GM19023 (cell line): ENCODE data around the gene AMBN.

ENCODE experiments used
- ATAC-seq: cut with Tn5 transposase; IDR thresholded peaks from one replicate; pipeline ENCODE4 v1.9.1; 2021; ENCODE audit warnings: mild to moderate bottlenecking, moderate library complexity; ENCODE audit not compliant: unreplicated experiment

Gene AMBN, protein sequence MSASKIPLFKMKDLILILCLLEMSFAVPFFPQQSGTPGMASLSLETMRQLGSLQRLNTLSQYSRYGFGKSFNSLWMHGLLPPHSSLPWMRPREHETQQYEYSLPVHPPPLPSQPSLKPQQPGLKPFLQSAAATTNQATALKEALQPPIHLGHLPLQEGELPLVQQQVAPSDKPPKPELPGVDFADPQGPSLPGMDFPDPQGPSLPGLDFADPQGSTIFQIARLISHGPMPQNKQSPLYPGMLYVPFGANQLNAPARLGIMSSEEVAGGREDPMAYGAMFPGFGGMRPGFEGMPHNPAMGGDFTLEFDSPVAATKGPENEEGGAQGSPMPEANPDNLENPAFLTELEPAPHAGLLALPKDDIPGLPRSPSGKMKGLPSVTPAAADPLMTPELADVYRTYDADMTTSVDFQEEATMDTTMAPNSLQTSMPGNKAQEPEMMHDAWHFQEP

DNA sequence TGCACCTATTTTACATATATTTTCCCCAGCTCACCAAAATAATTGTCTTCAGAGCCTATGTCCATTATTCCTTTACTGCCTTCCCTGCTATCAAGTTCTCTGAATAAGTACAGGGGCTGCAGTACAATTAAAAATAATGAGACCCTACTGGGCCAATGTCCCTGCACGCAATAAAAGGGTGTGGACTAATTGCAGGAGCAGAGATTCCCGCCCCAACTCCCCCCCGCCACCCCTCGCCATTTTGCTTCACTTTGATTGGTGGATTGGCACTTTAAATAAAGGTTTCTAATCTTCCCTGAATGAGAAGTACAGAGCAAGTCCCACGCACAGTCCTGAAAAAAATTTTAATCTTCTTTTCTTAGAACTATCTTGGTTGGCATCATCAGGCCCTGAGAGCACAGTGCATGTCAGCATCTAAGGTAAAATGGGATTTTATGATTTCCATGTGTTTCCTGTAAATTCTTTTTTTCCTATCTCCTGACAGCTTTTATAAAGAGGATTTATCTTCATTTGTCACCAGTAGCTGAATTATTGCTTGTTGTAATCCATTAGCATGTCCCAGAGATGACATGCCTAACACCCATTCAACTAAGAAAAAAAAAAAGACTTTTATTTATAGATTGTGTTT, at the start of gene AMBN:
Gene AMBN, plus strand, starts transcription at position 302 of the 628 bp plus-strand sequence. Its CDS starts 103 bp downstream, at position 405.
- no peak for ATAC-seq

DNA sequence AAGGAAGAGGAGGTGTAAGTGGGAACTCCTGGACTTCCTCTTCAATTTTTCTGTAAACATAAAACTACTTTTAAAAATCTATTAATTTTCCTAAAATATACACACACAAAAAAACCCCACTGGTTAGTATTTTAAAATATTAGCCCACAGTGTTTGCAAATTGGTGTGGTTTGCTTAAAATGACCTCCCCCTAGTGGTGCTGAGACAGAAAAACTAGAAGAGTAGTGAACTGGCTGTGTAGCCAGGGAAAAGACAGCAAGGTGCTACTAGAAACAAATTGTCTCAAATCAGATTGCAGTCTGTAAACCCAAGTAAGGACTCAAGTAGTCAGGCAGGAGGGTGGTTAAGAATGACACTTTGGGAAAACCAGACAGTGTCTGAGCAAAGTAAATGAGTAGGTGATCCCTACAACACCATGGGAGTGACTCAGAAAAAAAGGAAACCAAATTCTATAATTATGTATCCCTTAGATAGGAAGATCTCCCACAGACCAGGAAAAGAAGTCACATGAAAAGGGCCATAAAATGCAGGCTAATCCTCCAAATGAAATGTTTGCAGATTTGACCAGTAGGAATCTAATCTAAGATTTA, 47.7 kb upstream of the AMBN start:
- peak; percentile 72 for ATAC-seq

DNA sequence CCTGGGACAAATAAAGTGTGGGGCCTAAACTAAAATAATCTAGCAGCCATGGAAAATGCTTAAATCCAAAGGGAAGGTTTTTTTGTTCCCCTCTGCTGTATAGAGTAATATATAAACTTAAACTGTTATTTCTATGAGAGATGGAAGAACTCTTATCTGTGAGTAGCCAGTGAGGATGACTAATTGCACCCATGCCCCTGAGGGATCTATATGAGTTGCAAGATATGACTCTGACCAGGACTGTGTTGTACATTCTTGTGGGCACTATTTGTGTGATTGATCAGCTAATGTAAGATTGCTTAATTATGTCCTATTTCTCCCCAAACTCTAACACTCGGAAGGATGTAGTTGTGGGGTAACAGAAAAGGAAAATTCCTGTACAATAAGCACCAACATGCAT, 35.2 kb upstream of the AMBN start:
- ATAC-seq = no peak

DNA sequence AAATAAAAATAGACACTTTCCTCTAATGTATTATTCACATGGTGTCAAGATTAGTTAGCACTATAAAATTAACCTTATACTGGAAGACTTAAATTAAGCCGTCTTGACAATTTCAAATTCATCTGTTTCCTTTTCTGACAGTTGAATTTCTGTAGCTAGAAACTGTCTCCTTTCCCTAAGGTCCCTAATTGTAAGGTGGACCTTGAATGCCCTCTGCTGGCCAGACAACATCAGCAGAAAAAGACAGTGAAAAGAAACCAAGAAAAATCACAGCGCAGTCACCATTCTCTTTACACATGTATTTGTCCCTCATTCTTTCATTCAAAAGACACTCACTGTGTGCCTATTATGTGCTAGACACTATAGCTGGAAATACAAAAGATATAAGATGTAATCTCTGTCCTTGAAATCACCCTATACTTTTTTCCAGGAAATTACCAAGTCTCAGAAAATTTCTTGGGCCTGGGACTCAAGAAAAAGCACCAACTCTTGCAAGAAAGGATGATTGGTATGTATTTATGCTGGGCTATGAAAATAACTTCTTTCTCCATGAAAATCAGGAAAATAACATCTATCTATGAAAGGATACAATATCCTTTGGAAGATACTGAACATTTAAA, 32.7 kb upstream of the AMBN start:
- peak; percentile 55 for ATAC-seq

DNA sequence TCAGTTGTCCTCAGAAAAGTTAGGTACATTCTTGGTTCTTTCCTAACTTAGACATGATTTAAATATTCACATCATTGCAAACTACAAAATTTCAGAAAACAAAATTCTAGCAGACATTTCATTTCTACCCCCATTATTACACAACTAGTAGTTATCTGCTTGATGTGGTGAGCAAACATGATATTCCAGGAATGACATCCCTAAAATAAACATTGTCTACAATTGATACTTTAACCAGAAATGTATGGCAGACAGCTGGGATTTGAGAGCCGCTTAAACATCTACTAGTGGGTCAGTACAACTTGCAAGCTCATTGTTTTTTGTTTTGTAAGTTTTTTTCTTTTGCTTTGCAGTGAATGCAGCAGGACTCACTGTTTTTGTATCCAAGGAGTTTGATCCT, 32.1 kb upstream of the AMBN start:
- ATAC-seq = no peak

DNA sequence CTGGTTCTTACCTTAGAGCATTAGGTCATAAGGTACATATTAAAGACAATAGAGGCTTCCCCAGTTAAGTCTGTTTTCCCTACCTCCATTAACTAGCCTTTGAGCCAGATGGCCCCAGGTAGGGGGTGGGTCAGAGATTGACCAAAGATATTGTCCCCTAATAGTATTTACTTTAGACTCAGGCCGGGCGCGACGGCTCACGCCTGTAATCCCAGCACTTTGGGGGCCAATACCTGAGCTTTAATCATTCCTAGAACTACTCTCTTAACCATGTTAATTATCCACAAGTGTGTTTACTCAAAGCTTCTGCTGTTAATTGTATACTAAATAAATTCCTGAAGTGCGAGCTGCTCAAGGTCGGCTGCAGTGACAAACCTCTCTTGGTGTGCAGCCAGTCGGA, 28.0 kb upstream of the AMBN start:
- no peak for ATAC-seq

DNA sequence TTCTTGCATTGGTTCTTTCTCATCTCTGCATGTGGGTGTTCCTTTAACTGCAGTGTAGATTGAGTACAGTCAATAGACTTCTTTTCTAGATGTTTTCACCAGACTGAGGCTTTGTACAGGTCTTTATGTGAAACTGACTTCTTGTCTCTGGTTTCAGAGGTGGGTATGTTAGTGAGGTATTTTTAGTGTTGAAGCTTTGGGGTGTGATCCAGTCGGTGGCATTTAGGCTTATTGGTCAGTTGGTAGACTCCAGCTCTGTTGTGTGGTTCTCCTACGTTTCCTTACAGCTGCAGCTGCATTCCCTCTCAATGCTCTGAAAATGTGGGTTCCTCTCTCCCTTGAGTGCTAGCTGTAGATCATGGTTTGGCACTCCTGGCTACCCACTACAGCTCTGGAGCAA, 21.3 kb upstream of the AMBN start:
- ATAC-seq = no peak

DNA sequence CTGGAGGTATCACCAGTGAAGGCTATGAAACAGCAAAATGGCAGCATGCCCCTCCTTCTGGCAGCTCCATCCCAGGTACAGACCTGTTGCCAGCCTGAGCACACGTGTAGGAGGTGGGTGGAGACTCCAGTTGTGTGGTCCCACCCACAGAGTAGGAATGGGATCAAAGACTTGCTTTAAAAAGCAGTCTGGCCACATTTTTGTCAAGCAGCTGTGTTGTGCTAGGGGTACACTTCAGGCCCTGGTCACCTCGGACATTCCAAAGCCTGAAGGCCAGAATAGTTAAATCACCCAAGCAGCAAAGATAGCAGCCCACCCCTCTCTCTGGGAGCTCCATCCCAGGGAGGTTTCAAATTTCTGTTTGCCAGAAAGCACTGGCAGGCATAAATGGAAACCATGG, 20.3 kb upstream of the AMBN start:
- no peak for ATAC-seq

DNA sequence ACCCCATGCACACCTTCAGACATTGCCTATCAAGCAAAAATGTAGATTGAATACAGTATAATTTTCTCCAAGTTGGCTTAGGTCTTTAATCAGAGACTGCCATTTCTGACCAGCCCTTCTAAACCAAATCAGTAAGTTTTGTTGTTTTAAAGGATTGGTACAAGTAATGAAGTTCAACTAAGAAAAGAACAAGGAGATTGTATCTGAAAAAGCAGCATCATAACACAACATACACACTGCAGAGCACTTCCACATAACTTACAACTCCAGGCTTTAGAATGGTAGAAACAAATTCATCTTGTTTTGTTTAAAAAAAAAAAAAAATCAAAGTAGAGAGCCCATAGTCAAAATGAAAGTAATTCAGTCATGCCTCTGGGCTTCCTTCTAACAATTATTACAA, 16.1 kb upstream of the AMBN start:
- no peak for ATAC-seq

DNA sequence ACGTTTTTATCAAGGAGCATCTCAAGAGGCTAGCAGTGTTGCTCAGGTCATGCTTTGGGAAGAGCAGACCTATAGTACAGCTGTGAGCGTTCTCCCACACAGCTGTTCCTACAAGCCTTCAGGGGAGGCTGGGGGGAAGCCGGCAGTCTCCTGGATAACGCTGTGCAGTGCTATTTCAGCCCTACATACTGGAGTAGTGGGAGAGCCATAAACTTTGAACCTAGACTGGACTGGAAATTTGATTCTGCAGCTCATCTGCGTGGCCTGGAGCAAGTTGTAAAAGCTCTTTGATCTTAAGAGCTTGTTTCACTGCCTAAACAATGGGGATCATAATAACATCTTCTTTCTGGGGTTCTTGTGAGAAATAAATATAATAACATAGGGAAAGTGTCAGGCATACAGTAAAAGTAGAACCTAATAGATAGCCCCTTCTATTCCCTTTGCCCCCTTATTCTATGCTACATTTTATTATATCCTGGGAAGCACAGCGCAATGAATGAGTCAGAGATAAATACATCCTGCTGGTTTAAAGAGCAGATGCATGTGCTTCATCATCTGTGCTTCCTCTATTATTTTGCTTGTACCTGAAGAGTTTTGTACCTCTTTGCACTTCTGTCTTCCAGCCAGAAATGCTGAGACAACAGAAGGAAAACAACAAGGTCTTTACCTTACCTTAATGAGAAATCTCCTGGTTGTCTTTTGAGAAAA, 14.7 kb upstream of the AMBN start:
- ATAC-seq = no peak

DNA sequence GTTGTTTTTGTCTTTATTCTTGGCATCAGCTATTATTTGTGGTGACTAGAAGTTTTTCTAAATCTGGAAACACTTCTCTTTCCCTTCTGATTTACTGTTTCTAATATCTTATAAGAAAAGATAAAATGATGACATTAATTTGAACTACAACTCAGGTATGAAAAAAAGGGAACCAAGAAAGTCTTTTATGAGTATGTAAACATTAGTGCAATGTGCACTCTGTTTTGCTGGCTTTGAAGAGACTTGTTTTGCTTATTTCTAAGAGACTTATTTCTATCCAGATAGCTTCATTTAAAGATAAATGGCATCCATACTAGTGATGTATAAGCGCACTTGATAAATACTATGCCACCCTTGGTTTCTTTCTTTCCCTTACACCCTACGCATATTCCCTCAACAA, 10.1 kb upstream of the AMBN start:
- ATAC-seq = no peak

DNA sequence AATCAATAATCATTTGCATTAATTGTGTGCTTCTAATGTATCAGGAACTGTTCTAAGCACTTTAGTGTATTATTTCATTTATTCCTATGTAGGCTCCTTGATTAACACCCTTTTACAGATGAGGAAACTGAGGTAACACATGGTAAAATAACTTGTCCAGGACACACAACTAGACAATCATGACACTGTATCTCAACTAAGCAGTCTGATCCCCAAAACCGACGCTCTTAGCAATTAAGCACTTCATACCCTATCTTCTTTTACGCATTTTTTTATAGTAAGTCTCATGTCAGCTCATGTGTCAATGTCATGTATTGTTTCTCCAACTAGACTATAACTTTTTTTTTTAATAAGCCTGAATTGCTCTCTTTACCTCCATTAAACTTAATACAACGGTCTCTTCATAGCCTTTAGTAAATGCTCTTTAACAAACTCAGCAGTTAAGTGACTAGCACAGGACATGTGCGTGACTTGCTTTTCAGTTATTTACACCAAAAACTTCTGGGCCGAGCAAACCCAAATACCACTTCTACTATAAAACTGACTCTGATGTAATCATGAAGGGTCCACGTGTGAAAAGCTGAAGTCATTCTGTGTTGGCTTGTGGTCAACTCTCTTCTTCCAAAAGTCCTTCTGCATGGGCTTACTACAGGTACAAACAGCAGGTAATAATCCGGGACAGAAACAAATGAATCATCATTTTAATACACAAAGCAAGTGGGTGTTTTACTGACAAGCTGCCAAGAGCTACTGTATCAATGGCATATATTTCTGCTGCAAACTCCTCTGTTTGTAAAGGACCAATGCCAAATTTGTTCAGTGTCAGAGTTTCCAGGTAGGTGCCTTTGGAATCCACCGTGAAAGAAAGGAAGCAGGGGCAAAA, 7.9 kb upstream of the AMBN start:
- no peak for ATAC-seq

DNA sequence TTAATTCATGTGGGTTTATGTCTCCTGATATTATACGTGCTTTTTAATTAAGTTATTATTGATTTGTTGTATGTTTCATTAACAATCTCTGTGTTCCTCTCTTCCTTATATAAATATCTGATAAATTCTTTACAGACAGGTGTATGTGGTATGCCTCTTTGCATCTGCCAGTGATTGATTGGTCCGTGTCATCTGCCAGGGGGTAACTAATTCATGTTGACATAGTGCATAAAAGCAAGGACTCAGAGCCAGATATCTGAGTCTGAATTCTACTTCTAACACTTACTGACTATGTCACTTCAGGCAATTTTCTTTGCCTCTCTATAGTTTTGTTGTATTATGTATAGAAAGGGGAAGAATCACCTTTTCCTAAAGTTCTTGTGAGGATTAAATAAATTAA, 5.2 kb upstream of the AMBN start:
- ATAC-seq = no peak

DNA sequence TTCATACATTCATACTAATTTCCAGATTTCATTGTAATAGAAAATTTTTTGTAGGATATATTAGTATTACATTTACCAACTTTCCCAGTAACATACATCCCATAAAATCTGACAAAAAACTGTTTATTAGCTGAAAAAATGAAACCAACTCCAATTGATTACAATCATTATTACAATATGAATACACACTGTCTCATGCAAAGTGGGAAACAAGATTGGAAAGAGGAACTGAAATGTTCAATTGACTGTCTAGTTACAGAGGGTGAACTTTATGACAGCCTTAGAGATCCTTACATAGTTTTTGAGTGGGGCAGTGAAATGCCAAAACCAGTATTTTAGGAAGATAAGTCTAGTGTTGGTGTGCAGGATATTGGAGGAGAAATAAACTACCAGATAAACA, 2.3 kb upstream of the AMBN start:
- peak; percentile 89 for ATAC-seq

DNA sequence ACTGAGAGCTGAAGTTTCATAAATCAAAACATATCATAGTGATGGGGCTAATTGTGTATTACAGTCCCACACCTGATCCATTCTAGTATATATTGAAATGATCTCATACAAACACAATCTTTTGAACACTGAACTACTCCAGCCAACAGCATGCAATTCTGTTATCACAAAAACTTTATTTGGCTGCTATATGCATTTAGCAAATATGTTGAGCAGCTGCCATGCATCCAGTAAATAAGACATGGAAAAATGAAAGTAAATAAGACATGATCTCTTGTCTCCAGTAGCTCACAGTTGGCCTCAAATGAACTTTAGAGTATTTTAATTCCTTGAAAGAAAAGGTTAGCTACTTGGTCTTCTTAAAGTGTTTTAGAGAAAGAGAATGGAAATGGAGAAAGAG, 2.1 kb downstream of the AMBN start:
- no peak for ATAC-seq

DNA sequence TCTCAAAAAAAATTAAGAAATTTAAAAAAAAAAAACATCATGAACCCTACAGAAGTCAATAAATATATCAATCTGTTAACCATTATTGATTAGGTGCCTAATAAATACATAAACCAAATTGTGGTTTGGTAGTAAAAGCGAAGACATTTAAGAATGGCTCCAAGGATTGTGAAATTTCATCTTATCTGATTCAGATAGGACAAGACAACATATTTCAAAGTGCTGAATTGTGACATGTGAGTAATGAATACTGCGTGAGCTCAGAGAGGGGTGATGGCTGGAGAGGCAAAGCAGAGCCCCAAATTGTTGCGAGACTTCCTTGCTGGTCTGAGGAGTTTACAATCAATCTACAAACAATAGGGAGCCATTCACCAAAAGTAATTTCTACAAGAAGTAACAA, 8.2 kb downstream of the AMBN start:
- ATAC-seq = no peak

DNA sequence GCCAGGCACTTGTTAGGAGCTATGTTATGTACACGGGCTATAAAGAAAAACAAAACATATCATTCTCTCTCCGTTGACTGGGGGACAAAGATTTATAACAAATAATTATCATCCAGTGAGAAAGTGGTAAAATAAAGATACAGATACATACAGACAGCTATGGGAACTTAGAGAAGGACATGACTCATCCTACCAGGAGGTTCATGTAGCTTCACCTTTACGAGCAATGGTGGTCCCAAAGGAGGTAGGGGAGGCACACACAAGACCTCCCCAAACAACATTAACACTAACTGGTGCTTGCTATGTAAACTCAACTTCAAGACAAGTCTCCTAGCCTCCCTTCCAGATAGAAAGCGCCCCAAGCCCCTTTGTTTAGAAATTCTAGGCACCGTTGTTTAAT, 8.9 kb downstream of the AMBN start:
- no peak for ATAC-seq

DNA sequence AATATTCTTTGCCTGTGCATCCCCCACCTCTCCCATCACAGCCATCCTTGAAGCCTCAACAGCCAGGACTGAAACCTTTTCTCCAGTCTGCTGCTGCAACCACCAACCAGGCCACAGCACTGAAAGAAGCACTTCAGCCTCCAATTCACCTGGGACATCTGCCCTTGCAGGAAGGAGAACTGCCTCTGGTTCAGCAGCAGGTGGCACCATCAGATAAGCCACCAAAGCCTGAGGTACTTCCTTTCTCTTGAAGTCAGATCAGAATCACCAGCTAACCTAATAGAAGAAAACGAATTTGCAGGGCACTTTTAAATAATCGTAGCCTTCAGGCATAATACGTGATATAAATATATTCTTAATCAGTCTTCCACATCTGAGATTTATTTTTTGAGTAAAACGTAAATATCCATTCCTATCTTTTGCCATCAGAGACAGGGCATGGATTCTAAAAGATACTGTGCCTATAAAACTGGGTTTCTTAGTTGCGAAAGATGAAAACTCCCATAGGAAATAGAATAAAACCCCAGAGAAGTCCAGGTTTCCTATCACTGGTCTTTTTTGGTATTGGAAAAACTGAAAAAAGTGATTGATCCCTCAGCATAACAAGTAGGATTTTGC, 9.5 kb downstream of the AMBN start:
- ATAC-seq = peak; percentile 97

DNA sequence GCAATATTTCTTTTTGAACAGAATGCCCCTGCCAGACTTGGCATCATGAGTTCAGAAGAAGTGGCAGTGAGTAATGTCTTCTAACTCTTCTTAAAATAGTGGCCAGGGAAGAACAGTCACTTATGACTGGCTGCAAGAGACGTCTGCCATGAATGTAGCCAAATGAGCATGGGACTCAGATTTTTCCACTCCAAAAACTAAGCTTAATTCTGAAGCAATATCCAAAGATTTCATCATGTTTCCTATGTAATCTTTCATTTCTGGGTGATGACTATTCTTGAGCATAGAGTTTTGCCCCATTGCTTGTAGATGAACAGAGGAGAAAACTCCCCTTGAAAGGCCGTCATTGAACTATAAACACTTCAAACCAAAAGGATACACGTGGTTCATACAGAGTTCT, 11.8 kb downstream of the AMBN start:
- no peak for ATAC-seq

DNA sequence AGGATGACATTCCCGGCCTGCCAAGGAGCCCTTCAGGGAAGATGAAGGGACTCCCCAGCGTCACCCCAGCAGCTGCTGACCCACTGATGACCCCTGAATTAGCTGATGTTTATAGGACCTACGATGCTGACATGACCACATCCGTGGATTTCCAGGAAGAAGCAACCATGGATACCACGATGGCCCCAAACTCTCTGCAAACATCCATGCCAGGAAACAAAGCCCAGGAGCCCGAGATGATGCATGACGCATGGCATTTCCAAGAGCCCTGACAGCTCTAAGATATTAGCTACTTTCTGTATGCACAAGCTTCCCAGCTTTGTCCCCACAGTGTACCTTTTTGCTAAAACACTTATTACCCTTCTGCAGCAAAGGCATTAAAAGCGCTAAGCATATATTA, 14.4 kb downstream of the AMBN start:
- ATAC-seq = no peak
